ENCODE data around the gene HPX. TPM values are rescaled to one million over a fixed set of nuclear protein-coding genes. Genes with fewer than 3 reads are reported as not detected.

Gene HPX
- total RNA-seq, 1 donor from 2014 or later: not detected

GRCh38 chr11:6419009-6419631 lies 21.7 kb downstream of the HPX start, which contains the start of gene APBB1:
TSS of gene APBB1 (minus strand) at chr11:6419094. CDS start at chr11:6411347, 7,747 bp downstream.
- DNase-seq (peak; percentile 87), ATAC-seq (peak; percentile 97)
- intact Hi-C loops (cut with micrococcal nuclease): no loop called here

- ATAC-seq (no peak), DNase-seq (peak; percentile 67)
- intact Hi-C loops (cut with micrococcal nuclease): no loop called here
Measured at GRCh38 chr11:6418557-6419008, 22.2 kb downstream of the HPX start.

- DNase-seq (no peak), ATAC-seq (peak; percentile 75)
- intact Hi-C loops (cut with micrococcal nuclease): no loop called here
Measured at GRCh38 chr11:6417907-6418556, 22.8 kb downstream of the HPX start.

GRCh38 chr11:6415797-6416196 lies 25.0 kb downstream of the HPX start:
- intact Hi-C loops (cut with micrococcal nuclease): no loop called here
- DNase-seq (no peak), ATAC-seq (no peak)

GRCh38 chr11:6414874-6415328 lies 25.9 kb downstream of the HPX start:
- no peak for ATAC-seq
- intact Hi-C loops (cut with micrococcal nuclease): no loop called here

GRCh38 chr11:6413791-6414201 lies 27.0 kb downstream of the HPX start:
- intact Hi-C loops (cut with micrococcal nuclease): no loop called here
- ATAC-seq: no peak
- no peak for DNase-seq

More at GRCh38 chr11:6414874-6415328, 25.9 kb downstream of the HPX start:
- DNase-seq: no peak

- DNase-seq (no peak), ATAC-seq (no peak)
- intact Hi-C loops (cut with micrococcal nuclease): no loop called here
Measured at GRCh38 chr11:6411594-6412031, 29.2 kb downstream of the HPX start.

- no peak for ATAC-seq
- intact Hi-C loops (cut with micrococcal nuclease): no loop called here
- no peak for DNase-seq
Measured at GRCh38 chr11:6410695-6411430, 29.9 kb downstream of the HPX start.

GRCh38 chr11:6406370-6406769 lies 34.4 kb downstream of the HPX start:
- DNase-seq: no peak
- ATAC-seq: no peak
- intact Hi-C loops (cut with micrococcal nuclease): no loop called here

GRCh38 chr11:6405846-6406245 lies 34.9 kb downstream of the HPX start:
- no peak for DNase-seq
- intact Hi-C loops (cut with micrococcal nuclease): no loop called here
- no peak for ATAC-seq

GRCh38 chr11:6405052-6405667 lies 35.6 kb downstream of the HPX start:
- no peak for ATAC-seq
- intact Hi-C loops (cut with micrococcal nuclease): no loop called here
- DNase-seq: no peak

- ATAC-seq (no peak), DNase-seq (no peak)
- intact Hi-C loops (cut with micrococcal nuclease): no loop called here
Measured at GRCh38 chr11:6404342-6405051, 36.3 kb downstream of the HPX start.

- ATAC-seq (no peak), DNase-seq (no peak)
- intact Hi-C loops (cut with micrococcal nuclease): no loop called here
Measured at GRCh38 chr11:6403539-6403938, 37.2 kb downstream of the HPX start.

GRCh38 chr11:6402561-6402981 lies 38.2 kb downstream of the HPX start:
- intact Hi-C loops (cut with micrococcal nuclease): no loop called here

GRCh38 chr11:6402061-6402470 lies 38.7 kb downstream of the HPX start:
- ATAC-seq: no peak
- intact Hi-C loops (cut with micrococcal nuclease): no loop called here
- DNase-seq: no peak

More at GRCh38 chr11:6402561-6402981, 38.2 kb downstream of the HPX start:
- DNase-seq: no peak
- ATAC-seq: no peak

GRCh38 chr11:6401464-6401863 lies 39.3 kb downstream of the HPX start:
- intact Hi-C loops (cut with micrococcal nuclease): no loop called here
- DNase-seq (no peak), ATAC-seq (peak; percentile 34)

GRCh38 chr11:6400431-6401345 lies 40.1 kb downstream of the HPX start:
- ATAC-seq: no peak
- intact Hi-C loops (cut with micrococcal nuclease): no loop called here

GRCh38 chr11:6397636-6398035 lies 43.2 kb downstream of the HPX start:
- no peak for ATAC-seq
- intact Hi-C loops (cut with micrococcal nuclease): no loop called here

More at GRCh38 chr11:6400431-6401345, 40.1 kb downstream of the HPX start:
- no peak for DNase-seq

More at GRCh38 chr11:6397636-6398035, 43.2 kb downstream of the HPX start:
- no peak for DNase-seq

All from left ventricle myocardium superior (tissue), 1 donor.